ENCODE results near the gene FAAH. TPM values are rescaled to one million over a fixed set of nuclear protein-coding genes. Genes with fewer than 3 reads are reported as not detected.

The FAAH gene
- total RNA-seq, 4 donors from 2014 or later = 12.3 to 29.6 (median 16.7) TPM

DNA sequence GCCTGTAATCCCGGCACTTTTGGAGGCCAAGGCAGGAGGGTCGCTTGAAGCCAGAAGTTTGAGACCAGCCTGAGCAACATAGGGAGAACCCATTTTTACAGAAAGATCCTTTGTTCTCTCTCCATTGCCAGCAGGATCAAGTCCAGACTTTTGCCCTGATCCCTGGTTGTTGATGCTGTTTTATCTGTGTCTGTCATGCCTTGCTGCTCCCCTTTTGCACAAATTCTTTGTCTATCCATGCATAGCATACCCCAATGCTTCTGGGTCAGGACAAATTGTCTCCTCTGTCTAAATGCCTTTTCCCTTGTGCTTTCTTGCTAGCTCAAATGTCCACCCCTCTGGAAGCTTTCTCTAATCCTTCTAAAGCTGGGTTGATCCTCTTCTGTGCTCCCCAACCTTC lies 25.3 kb upstream of the FAAH start:
- 80 to 89% methylated on average over 2 of the region's 2 CpGs for WGBS, 2 donors

DNA sequence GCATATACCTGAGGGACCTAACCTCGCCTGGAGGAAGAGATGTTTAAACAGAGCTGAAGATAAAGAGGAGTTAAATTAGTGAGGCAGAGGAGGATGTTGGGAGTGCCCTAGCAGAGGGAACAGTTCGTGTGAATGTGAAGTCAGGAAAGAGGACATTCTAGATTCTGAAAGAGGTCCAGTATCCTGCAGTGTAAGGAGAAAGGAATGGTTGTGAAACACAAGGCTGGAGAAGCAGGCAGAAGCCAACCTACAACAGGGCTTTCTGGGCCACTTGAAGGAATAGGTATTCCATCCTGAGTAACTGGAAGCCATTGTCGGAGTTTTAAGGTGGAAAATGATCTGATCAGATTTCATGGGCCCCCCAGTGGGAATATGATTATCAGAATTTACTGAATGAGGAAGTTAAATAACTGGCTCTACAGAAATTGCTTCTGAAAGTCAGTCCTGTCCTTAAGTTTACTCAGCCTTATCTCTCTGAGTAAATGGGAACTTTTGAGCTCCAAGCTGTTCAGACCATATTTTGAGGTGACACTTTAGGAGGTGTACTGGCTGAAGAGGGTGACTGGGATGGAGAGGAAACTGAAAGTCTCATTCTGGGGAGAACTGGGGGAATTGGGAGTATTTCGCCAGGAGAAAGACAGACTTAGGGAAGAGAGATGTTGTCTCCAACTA lies 24.4 kb upstream of the FAAH start:
- Histone ChIP-seq H3K4me3 (no peak overlapping the region), H3K27me3 (no peaks in the 10 kb centered on the region), H3K4me1 (no peaks in the 10 kb centered on the region), H3K9me3 (no peaks in the 10 kb centered on the region), H3K36me3 (peaks cover 0 to 63% (median 0%) of the 10 kb centered on the region in 3 donors), H3K27ac (peak overlapping the region in 2 of 4 donors; percentile 9 to 21)
- TF ChIP-seq, protein P1, sequence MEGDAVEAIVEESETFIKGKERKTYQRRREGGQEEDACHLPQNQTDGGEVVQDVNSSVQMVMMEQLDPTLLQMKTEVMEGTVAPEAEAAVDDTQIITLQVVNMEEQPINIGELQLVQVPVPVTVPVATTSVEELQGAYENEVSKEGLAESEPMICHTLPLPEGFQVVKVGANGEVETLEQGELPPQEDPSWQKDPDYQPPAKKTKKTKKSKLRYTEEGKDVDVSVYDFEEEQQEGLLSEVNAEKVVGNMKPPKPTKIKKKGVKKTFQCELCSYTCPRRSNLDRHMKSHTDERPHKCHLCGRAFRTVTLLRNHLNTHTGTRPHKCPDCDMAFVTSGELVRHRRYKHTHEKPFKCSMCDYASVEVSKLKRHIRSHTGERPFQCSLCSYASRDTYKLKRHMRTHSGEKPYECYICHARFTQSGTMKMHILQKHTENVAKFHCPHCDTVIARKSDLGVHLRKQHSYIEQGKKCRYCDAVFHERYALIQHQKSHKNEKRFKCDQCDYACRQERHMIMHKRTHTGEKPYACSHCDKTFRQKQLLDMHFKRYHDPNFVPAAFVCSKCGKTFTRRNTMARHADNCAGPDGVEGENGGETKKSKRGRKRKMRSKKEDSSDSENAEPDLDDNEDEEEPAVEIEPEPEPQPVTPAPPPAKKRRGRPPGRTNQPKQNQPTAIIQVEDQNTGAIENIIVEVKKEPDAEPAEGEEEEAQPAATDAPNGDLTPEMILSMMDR (IDR thresholded peaks at IDR 0.05) = no peak
- no peak for TF ChIP-seq POLR2A (IDR thresholded peaks at IDR 0.05)
- no peak for DNase-seq
- WGBS, 2 donors = 71 to 73% methylated on average over 4 of the region's 4 CpGs
- intact Hi-C loops (cut with DNase I) = no loop called here

More for the DNA sequence above, 25.3 kb upstream of the FAAH start:
- H3K27me3 ChIP-seq = no peaks in the 10 kb centered on the region
- H3K4me1 ChIP-seq = no peaks in the 10 kb centered on the region
- H3K4me3 ChIP-seq = no peak overlapping the region
- TF ChIP-seq, protein P1 (IDR thresholded peaks at IDR 0.05) = no peak
- no peak for TF ChIP-seq POLR2A (IDR thresholded peaks at IDR 0.05)
- H3K27ac ChIP-seq = no peak overlapping the region
- no peaks in the 10 kb centered on the region for H3K9me3 ChIP-seq
- DNase-seq = no peak
- peaks cover 0 to 72% (median 0%) of the 10 kb centered on the region in 3 donors for H3K36me3 ChIP-seq
- intact Hi-C loops (cut with DNase I) = no loop called here

DNA sequence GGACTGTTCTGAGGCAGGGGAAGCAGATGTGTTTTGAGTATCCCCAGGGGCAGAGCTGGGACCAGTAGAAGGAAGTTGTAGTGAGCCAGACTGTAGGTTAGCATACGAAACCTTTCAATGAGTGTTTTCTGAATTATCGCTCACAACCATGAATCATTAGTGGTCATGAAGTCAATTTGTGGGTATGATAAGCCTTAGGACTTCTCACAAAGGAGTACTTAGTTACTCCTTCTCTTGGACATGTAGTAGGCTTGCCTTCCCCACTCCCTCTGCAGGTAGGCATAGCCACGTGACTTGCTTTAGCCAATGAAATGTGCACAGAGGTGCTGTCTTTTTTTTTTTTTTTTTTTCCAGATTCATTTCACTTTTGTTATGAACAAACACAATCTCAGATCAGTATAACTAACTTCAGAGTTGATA lies 23.9 kb upstream of the FAAH start:
- H3K4me3 ChIP-seq = no peak overlapping the region
- H3K9me3 ChIP-seq = no peaks in the 10 kb centered on the region
- H3K27me3 ChIP-seq = no peaks in the 10 kb centered on the region
- intact Hi-C loops (cut with DNase I) = no loop called here
- peaks cover 0 to 58% (median 0%) of the 10 kb centered on the region in 3 donors for H3K36me3 ChIP-seq
- H3K27ac ChIP-seq = peak overlapping the region in 2 of 4 donors; percentile 9 to 21
- no peak for DNase-seq
- TF ChIP-seq POLR2A (IDR thresholded peaks at IDR 0.05) = no peak
- TF ChIP-seq, protein P1 (IDR thresholded peaks at IDR 0.05) = no peak
- WGBS, 2 donors = 64 to 67% methylated on average over 3 of the region's 3 CpGs
- H3K4me1 ChIP-seq = no peaks in the 10 kb centered on the region

DNA sequence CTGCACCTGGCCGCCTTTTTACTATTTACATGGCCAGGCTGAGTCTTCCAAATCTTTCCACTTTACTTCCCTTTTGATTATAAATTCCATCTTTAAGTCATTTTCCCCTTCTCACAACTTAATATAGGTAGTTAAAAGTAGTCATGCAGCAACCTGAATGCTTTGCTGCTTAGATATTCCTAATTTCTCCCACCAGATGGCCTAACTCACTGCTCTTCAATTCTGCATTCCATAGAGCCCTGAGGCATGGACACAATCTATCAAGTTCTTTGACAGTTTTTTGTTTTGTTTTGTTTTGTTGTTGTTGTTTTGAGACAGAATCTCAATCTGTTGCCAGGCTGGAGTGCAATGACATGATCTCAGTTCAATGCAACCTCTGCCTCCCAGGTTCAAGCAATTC lies 21.7 kb upstream of the FAAH start:
- Histone ChIP-seq H3K9me3 (no peaks in the 10 kb centered on the region), H3K4me3 (no peak overlapping the region), H3K4me1 (no peaks in the 10 kb centered on the region), H3K36me3 (peaks cover 0 to 37% (median 0%) of the 10 kb centered on the region in 3 donors), H3K27me3 (no peaks in the 10 kb centered on the region), H3K27ac (no peak overlapping the region)
- TF ChIP-seq, protein P1 (IDR thresholded peaks at IDR 0.05) = no peak
- TF ChIP-seq POLR2A (IDR thresholded peaks at IDR 0.05) = no peak
- DNase-seq = no peak
- WGBS, 2 donors = 100% methylated on average over 1 of the region's 1 CpG
- intact Hi-C loops (cut with DNase I) = no loop called here

DNA sequence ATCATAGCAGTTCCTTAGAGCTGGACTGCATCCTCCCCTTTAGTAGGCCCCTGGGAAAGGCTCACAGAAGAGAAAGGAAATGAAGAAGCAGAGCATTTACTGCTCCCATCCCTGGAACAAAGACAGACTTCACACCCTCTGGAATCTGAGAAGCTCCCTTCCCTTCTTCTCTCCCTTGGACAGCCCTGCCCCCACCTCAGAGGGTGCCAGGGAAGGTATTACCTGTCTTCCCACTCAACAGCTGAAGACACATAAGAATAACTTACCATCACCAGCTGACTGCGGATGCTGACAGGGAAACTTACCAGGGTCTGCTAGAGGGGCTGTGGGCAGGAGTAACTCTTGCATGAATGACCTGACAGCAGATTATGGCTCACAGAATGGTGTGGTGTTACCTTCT lies 14.1 kb upstream of the FAAH start:
- intact Hi-C loops (cut with DNase I) = no loop called here
- WGBS, 2 donors = 86 to 100% methylated on average over 1 of the region's 1 CpG
- Histone ChIP-seq H3K36me3 (no peaks in the 10 kb centered on the region), H3K9me3 (peaks cover 0 to 7% (median 0%) of the 10 kb centered on the region in 3 donors), H3K4me3 (no peak overlapping the region), H3K27ac (no peak overlapping the region), H3K4me1 (no peaks in the 10 kb centered on the region), H3K27me3 (no peaks in the 10 kb centered on the region)
- DNase-seq = no peak
- TF ChIP-seq POLR2A (IDR thresholded peaks at IDR 0.05) = no peak
- TF ChIP-seq, protein P1 (IDR thresholded peaks at IDR 0.05) = no peak

Data from esophagus squamous epithelium (tissue), 5 donors.